ENCODE results near the gene ABHD2. TPM values are rescaled to one million over a fixed set of nuclear protein-coding genes. Genes with fewer than 3 reads are reported as not detected.

The ABHD2 gene
- total RNA-seq, 1 donor from 2014 or later = 68.2 TPM

DNA sequence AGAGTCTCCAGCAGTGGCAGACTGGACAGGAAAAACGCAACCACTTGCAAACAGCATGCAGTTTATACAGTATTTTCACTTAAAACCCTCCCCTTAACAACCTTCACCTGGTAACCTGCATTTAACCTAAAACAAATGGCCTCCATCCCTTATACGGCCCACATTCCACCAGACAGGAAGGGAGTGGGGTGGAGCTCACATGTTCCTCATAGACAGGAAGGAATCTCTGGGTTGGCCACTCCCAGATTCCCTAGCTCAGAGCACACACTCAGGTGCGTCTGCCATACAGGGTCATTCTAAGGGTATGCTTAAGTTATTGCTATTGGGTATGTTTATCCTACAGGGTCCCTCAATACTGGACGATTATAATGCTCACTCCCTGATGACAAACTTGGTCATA, 16.8 kb upstream of the ABHD2 start:
- H3K27ac ChIP-seq (replicated peaks) = no peak overlapping the region
- H3K27me3 ChIP-seq (ENCODE audit: low read depth) = no peaks in the 10 kb centered on the region
- no peaks in the 10 kb centered on the region for H3K4me1 ChIP-seq
- peaks cover 5% of the 10 kb centered on the region for H3K36me3 ChIP-seq
- no peak for DNase-seq
- peaks cover 21% of the 10 kb centered on the region for H3K9me3 ChIP-seq (replicated peaks)
- intact Hi-C loops (cut with micrococcal nuclease) = no loop called here
- no peak overlapping the region for H3K4me3 ChIP-seq
- TF ChIP-seq, protein P1, sequence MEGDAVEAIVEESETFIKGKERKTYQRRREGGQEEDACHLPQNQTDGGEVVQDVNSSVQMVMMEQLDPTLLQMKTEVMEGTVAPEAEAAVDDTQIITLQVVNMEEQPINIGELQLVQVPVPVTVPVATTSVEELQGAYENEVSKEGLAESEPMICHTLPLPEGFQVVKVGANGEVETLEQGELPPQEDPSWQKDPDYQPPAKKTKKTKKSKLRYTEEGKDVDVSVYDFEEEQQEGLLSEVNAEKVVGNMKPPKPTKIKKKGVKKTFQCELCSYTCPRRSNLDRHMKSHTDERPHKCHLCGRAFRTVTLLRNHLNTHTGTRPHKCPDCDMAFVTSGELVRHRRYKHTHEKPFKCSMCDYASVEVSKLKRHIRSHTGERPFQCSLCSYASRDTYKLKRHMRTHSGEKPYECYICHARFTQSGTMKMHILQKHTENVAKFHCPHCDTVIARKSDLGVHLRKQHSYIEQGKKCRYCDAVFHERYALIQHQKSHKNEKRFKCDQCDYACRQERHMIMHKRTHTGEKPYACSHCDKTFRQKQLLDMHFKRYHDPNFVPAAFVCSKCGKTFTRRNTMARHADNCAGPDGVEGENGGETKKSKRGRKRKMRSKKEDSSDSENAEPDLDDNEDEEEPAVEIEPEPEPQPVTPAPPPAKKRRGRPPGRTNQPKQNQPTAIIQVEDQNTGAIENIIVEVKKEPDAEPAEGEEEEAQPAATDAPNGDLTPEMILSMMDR (IDR thresholded peaks at IDR 0.05; ENCODE audit: borderline replicate concordance) = no peak

DNA sequence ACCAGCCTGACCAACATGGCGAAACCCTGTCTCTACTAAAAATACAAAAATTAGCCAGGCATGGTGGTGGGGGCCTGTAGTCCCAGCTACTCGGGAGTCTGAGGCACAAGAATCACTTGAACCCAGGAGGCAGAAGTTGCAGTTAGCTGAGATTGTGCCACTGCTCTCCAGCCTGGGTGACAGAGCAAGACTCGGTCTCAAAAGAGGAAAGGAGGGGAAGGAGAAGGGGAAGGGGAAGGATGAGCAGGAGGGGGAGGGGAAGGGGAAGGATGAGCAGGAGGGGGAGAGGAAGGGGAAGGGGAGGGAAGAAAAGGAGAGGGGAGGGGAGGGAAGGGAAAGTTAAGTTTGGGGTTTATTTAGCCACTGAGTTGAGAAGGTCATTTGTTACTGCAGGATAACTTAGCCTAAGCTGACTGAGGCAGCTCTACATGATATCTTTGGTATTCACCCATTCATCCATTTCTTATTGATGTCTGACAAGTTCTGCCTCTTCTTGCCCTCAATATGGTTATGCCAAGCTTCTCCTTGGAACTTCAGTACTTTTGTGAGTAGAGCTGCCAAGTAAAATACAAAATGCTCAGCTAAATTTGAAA, 15.9 kb upstream of the ABHD2 start:
- TF ChIP-seq, protein P1 (IDR thresholded peaks at IDR 0.05; ENCODE audit: borderline replicate concordance) = no peak
- Histone ChIP-seq H3K36me3 (no peaks in the 10 kb centered on the region), H3K27me3 (ENCODE audit: low read depth) (no peaks in the 10 kb centered on the region), H3K27ac (replicated peaks) (no peak overlapping the region), H3K4me1 (no peaks in the 10 kb centered on the region), H3K9me3 (replicated peaks) (peaks cover 12% of the 10 kb centered on the region), H3K4me3 (no peak overlapping the region)
- intact Hi-C loops (cut with micrococcal nuclease) = no loop called here
- no peak for DNase-seq

DNA sequence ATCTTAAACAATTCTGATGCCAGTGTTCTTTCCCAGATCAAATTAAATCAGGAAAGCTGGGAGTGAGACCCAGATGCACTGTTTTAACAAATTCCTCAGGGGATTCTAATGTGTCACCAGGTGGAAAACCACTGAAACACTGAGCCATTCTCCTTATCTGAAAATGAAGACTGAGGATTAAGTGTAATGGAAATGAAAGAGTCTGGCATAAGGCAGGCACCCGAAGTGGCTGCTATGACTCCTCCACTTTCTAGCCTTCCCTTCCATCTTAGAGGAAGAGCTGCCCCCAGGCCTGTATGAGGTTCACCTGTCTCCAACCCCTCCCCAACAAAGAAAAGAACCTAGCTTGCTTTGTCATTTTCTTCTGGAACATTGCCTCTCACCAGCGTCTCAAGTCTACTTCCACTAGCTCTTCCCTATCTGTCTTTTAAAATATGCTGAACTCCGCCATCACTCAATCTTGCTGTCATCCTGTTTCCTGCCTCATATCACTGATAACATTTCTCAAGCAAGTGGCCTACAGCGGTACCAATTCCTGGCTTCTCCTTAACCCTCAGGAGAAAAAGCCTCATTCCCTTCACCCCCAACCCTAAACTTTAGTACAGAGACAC, 13.7 kb upstream of the ABHD2 start:
- no peak for DNase-seq
- Histone ChIP-seq H3K27ac (replicated peaks) (no peak overlapping the region), H3K4me3 (no peak overlapping the region), H3K27me3 (ENCODE audit: low read depth) (no peaks in the 10 kb centered on the region), H3K36me3 (no peaks in the 10 kb centered on the region), H3K4me1 (no peaks in the 10 kb centered on the region), H3K9me3 (replicated peaks) (no peaks in the 10 kb centered on the region)
- TF ChIP-seq, protein P1 (IDR thresholded peaks at IDR 0.05; ENCODE audit: borderline replicate concordance) = no peak
- intact Hi-C loops (cut with micrococcal nuclease) = no loop called here

DNA sequence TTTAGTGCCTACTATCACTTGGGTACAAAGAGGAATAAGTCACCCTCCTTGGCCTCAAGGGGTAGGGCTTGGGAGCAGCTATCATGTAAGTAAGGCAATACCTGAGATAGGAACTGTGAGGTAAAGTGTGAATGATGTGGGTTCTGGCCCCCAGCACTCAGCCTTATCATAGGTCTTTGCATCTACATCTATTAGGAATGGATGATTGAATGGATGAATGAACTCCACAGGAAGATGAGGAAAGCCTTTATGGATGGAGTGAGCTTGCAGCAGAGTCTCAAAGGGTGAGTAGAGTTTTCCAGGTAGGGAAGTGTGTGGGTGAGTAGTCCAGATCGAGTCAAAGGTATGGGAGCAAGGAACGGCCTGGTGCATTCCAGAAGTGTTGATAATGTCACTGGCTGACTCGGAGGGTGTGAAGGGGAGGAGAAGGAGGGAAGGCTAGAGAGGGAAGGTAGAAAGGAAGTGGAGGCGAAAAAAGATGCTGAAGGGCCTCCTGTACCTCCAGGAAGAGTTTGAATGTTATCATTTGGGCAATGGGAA, 13.1 kb upstream of the ABHD2 start:
- no peaks in the 10 kb centered on the region for H3K9me3 ChIP-seq (replicated peaks)
- no peak for DNase-seq
- H3K36me3 ChIP-seq = no peaks in the 10 kb centered on the region
- no peaks in the 10 kb centered on the region for H3K4me1 ChIP-seq
- TF ChIP-seq, protein P1 (IDR thresholded peaks at IDR 0.05; ENCODE audit: borderline replicate concordance) = no peak
- H3K27ac ChIP-seq (replicated peaks) = no peak overlapping the region
- no peaks in the 10 kb centered on the region for H3K27me3 ChIP-seq (ENCODE audit: low read depth)
- intact Hi-C loops (cut with micrococcal nuclease) = no loop called here
- no peak overlapping the region for H3K4me3 ChIP-seq

DNA sequence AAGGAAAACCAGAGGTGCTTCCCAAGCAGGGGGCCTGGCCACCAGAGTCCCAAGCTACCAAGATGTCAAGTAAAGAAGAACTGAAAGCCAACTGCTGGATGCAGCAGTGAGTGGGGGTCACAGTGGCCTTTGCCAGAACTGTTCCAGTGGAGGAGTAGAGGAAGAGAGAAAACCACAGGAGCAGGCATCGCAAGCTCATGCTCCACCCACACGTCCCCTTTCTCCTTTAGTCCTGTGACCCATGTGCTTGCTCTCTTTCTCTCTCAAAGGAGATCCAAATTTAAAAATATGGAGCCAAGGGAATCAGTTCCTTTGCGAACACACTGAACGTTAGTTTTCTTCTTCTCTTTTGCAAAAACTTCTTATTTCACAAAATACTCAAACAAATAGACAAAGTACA, 12.4 kb upstream of the ABHD2 start:
- no peak for DNase-seq
- H3K36me3 ChIP-seq = no peaks in the 10 kb centered on the region
- no peak overlapping the region for H3K27ac ChIP-seq (replicated peaks)
- no peaks in the 10 kb centered on the region for H3K4me1 ChIP-seq
- intact Hi-C loops (cut with micrococcal nuclease) = no loop called here
- no peaks in the 10 kb centered on the region for H3K27me3 ChIP-seq (ENCODE audit: low read depth)
- H3K9me3 ChIP-seq (replicated peaks) = no peaks in the 10 kb centered on the region
- H3K4me3 ChIP-seq = no peak overlapping the region
- TF ChIP-seq, protein P1 (IDR thresholded peaks at IDR 0.05; ENCODE audit: borderline replicate concordance) = no peak

Measured in left ventricle myocardium inferior (tissue), 1 donor.